GM21515 (cell line): ENCODE measurements around the gene TPST1.
"Not testable (repeated sequence)": the region's sequence is repeated elsewhere in the genome, so short reads cannot be mapped to it uniquely, and the experiment has no call there.

ENCODE experiments used
- ATAC-seq: cut with Tn5 transposase; IDR thresholded peaks from one replicate; pipeline ENCODE4 v1.9.1; 2021; ENCODE audit not compliant: unreplicated experiment

Gene TPST1

GRCh38 chr7:66187905-66188304 is 17.2 kb upstream of the TPST1 start:
- no peak for ATAC-seq

GRCh38 chr7:66188645-66189044 is 16.5 kb upstream of the TPST1 start:
- no peak for ATAC-seq

GRCh38 chr7:66189695-66190503 is 15.2 kb upstream of the TPST1 start:
- ATAC-seq: no peak

GRCh38 chr7:66190504-66190857 is 14.7 kb upstream of the TPST1 start:
- no peak for ATAC-seq

- no peak for ATAC-seq
Measured at GRCh38 chr7:66193146-66193725, 11.9 kb upstream of the TPST1 start.

GRCh38 chr7:66198469-66198868 is 6.7 kb upstream of the TPST1 start:
- ATAC-seq: no peak

GRCh38 chr7:66198956-66199355 is 6.2 kb upstream of the TPST1 start:
- no peak for ATAC-seq

GRCh38 chr7:66202441-66202840 is 2.7 kb upstream of the TPST1 start:
- ATAC-seq: no peak

GRCh38 chr7:66205741-66206090 is 582 bp downstream of the TPST1 start:
- ATAC-seq: no peak

- no peak for ATAC-seq
Measured at GRCh38 chr7:66206119-66206933, 1.2 kb downstream of the TPST1 start.

- ATAC-seq: no peak
Measured at GRCh38 chr7:66206934-66207240, 1.8 kb downstream of the TPST1 start.

GRCh38 chr7:66207540-66207939 is 2.4 kb downstream of the TPST1 start:
- no peak for ATAC-seq

- ATAC-seq: no peak
Measured at GRCh38 chr7:66211429-66211828, 6.3 kb downstream of the TPST1 start.

- no peak for ATAC-seq
Measured at GRCh38 chr7:66213637-66214036, 8.5 kb downstream of the TPST1 start.

- ATAC-seq: no peak
Measured at GRCh38 chr7:66216687-66217086, 11.6 kb downstream of the TPST1 start.

GRCh38 chr7:66219805-66220204 is 14.7 kb downstream of the TPST1 start:
- no peak for ATAC-seq

- no peak for ATAC-seq
Measured at GRCh38 chr7:66221442-66221841, 16.3 kb downstream of the TPST1 start.

GRCh38 chr7:66227808-66228207 is 22.7 kb downstream of the TPST1 start:
- no peak for ATAC-seq

GRCh38 chr7:66231326-66232216 is 26.4 kb downstream of the TPST1 start:
- ATAC-seq: not testable (repeated sequence)

- no peak for ATAC-seq
Measured at GRCh38 chr7:66233638-66234037, 28.5 kb downstream of the TPST1 start.

GRCh38 chr7:66236713-66237303 is 31.7 kb downstream of the TPST1 start:
- ATAC-seq: no peak
